HCT116 (cell line): ENCODE measurements around the gene BACE1. TPM values are rescaled to one million over a fixed set of nuclear protein-coding genes. Genes with fewer than 3 reads are reported as not detected.

ENCODE experiments used
- ATAC-seq: fragments of 200-7000 bp; cut with Tn5 transposase; 2 replicates; pipeline ENCODE4 v1.9.1; 2020; ENCODE audit warnings: mild to moderate bottlenecking, moderate library complexity
- BruUV-seq: library from RNA; stranded (reverse); fragments of 400-500 nt; replicated peaks from 2 replicates; lab custom pipeline; 2021; lab: Mats Ljungman, UMichigan
- CTCF ChIA-PET: fragments of 300-600 bp; sonication (Branson Sonifier 250); formaldehyde crosslinking; loops from one replicate; lab custom pipeline; 2021; ENCODE audit warnings: antibody characterized with exemption; lab: Charles Lee
- POLR2A ChIA-PET: fragments of 300-600, 350-600 bp; sonication (Branson Sonifier 250); formaldehyde crosslinking; loops from one replicate; lab custom pipeline; 2021; ENCODE audit warnings: antibody characterized with exemption; lab: Charles Lee
- RAD21 ChIA-PET, 2 experiments: fragments of 300-600 bp; sonication (Branson Sonifier 250); formaldehyde crosslinking; loops; one replicate each; lab custom pipeline; 2023; ENCODE audit warnings: low total read pairs in 2 of 2; ENCODE audit not compliant: uncharacterized antibody in 2 of 2, unreplicated experiment in 2 of 2, low non-redundant PET in 1 of 2; lab: Charles Lee
- DNase-seq: peaks from one replicate; pipeline ENCODE4 v3.0.0-alpha.2; 2010; ENCODE audit warnings: low read depth, low spot score
- H2AFZ ChIP-seq: fragments of 200-600 bp; shearing (Covaris generic), sonication (generic); 2 replicates; pipeline ENCODE4 v1.6.1; 2017; ENCODE audit warnings: low read depth, mixed run types, mixed read lengths, antibody characterized with exemption, low read length; ENCODE audit not compliant: poor library complexity, severe bottlenecking
- H3K27ac ChIP-seq: 2 replicates; pipeline ENCODE4 v1.5.1; 2012; ENCODE audit warnings: low read depth, low read length
- H3K27me3 ChIP-seq: fragments of 200-600 bp; sonication (generic); 2 replicates; pipeline ENCODE4 v1.6.1; 2016; ENCODE audit warnings: mixed run types, low read length, mixed read lengths; ENCODE audit not compliant: insufficient read depth
- H3K36me3 ChIP-seq, 2 experiments: fragments of 200-500 bp in 1 of 2; fragments of 200-600 bp in 1 of 2; sonication (Bioruptor generic) in 1 of 2; sonication (generic) in 1 of 2; 2 replicates each; pipeline versions ENCODE4 v1.5.1 to v1.6.1; 2014 to 2016; ENCODE audit warnings: low read length in 2 of 2, inconsistent platforms in 1 of 2, mixed read lengths in 1 of 2, mixed run types in 1 of 2; ENCODE audit not compliant: insufficient read depth in 2 of 2, control insufficient read depth in 1 of 2
- H3K4me1 ChIP-seq, 2 experiments: fragments of 200-600 bp in 1 of 2; sonication (generic) in 1 of 2; 2 replicates each; pipeline versions ENCODE4 v1.5.1 to v1.6.1; 2012 to 2017; ENCODE audit warnings: low read length in 2 of 2, inconsistent platforms in 1 of 2, mild to moderate bottlenecking in 1 of 2, mixed read lengths in 1 of 2, mixed run types in 1 of 2, moderate library complexity in 1 of 2; ENCODE audit not compliant: insufficient read depth in 2 of 2, control insufficient read depth in 1 of 2
- H3K4me2 ChIP-seq: fragments of 200-600 bp; sonication (generic); 2 replicates; pipeline ENCODE4 v1.6.1; 2017; ENCODE audit warnings: mixed run types, low read length, mixed read lengths
- H3K4me3 ChIP-seq, 2 experiments: fragments of 200-600 bp in 1 of 2; sonication (generic) in 1 of 2; replicated peaks in 1 of 2; 2 replicates each; pipeline ENCODE4 v1.5.1; 2011 to 2016; ENCODE audit warnings: low read length in 2 of 2, control low read depth in 1 of 2, low read depth in 1 of 2, mild to moderate bottlenecking in 1 of 2, mixed read lengths in 1 of 2, mixed run types in 1 of 2
- H3K79me2 ChIP-seq: fragments of 200-600 bp; sonication (generic); 2 replicates; pipeline ENCODE4 v1.6.1; 2017; ENCODE audit warnings: mild to moderate bottlenecking, mixed run types, low read length, moderate library complexity, mixed read lengths; ENCODE audit not compliant: insufficient read depth
- H3K9ac ChIP-seq: fragments of 200-600 bp; sonication (generic); 2 replicates; pipeline ENCODE4 v1.6.1; 2016; ENCODE audit warnings: low read length, mixed read lengths
- H3K9me2 ChIP-seq: fragments of 200-600 bp; sonication (generic), shearing (Covaris generic); 2 replicates; pipeline ENCODE4 v1.6.1; 2017; ENCODE audit warnings: mixed run types, mild to moderate bottlenecking, moderate library complexity; ENCODE audit not compliant: insufficient read depth
- H3K9me3 ChIP-seq, 2 experiments: fragments of 200-500 bp in 1 of 2; fragments of 200-600 bp in 1 of 2; sonication (Bioruptor generic) in 1 of 2; sonication (generic) in 1 of 2; 2 replicates each; pipeline ENCODE4 v1.6.1; 2014 to 2017; ENCODE audit warnings: low read length in 2 of 2, mixed read lengths in 2 of 2, inconsistent platforms in 1 of 2, low read depth in 1 of 2, mild to moderate bottlenecking in 1 of 2, mixed run types in 1 of 2, moderate library complexity in 1 of 2; ENCODE audit not compliant: control insufficient read depth in 1 of 2, insufficient read depth in 1 of 2
- H4K20me1 ChIP-seq: fragments of 200-600 bp; sonication (generic), shearing (Covaris generic); 2 replicates; pipeline ENCODE4 v1.6.1; 2017; ENCODE audit warnings: mixed run types, mild to moderate bottlenecking, moderate library complexity; ENCODE audit not compliant: insufficient read depth
- CEBPB ChIP-seq: IDR thresholded peaks from 2 replicates; pipeline ENCODE4 v1.6.1; 2012; ENCODE audit warnings: low read depth
- CTCF ChIP-seq, 3 experiments: fragments of 200-600 bp in 1 of 3; sonication (generic) in 1 of 3; IDR thresholded peaks in 2 of 3; conservative IDR thresholded peaks in 1 of 3; 2 replicates each; pipeline ENCODE4 v1.5.1; 2012 to 2017; ENCODE audit warnings: low read depth in 2 of 3, low read length in 2 of 3, antibody characterized with exemption in 1 of 3, borderline replicate concordance in 1 of 3, control low read depth in 1 of 3, mild to moderate bottlenecking in 1 of 3, mixed read lengths in 1 of 3, mixed run types in 1 of 3, moderate library complexity in 1 of 3; ENCODE audit not compliant: insufficient read depth in 1 of 3
- ELF1 ChIP-seq: IDR thresholded peaks from 2 replicates; pipeline ENCODE4 v1.6.1; 2012; ENCODE audit warnings: low read depth, borderline replicate concordance
- EZH2 ChIP-seq: fragments of 200-600 bp; sonication (generic); IDR thresholded peaks from 2 replicates; pipeline ENCODE4 v1.6.1; 2017; ENCODE audit warnings: antibody characterized with exemption, mixed run types
- EZH2phosphoT487 ChIP-seq: fragments of 200-600 bp; IDR thresholded peaks from 2 replicates; pipeline ENCODE4 v1.6.1; 2018; ENCODE audit warnings: antibody characterized with exemption, borderline replicate concordance
- POLR2A ChIP-seq: IDR thresholded peaks from 2 replicates; pipeline ENCODE4 v1.7.0; 2011; ENCODE audit warnings: borderline replicate concordance; ENCODE audit not compliant: insufficient read depth, insufficient read length; ENCODE audit errors: extremely low read depth
- RAD21 ChIP-seq: IDR thresholded peaks from 2 replicates; pipeline ENCODE4 v1.6.1; 2012; ENCODE audit warnings: low read depth, mild to moderate bottlenecking
- SP1 ChIP-seq: IDR thresholded peaks from 2 replicates; pipeline ENCODE4 v1.6.1; 2012; ENCODE audit warnings: low read depth
- TCF7L2 ChIP-seq: IDR thresholded peaks from 2 replicates; pipeline ENCODE4 v1.7.0; 2011; ENCODE audit warnings: borderline replicate concordance, inconsistent platforms; ENCODE audit not compliant: insufficient read depth, insufficient read length; ENCODE audit errors: extremely low read depth
- ZBTB33 ChIP-seq: IDR thresholded peaks from 2 replicates; pipeline ENCODE4 v1.6.1; 2011; ENCODE audit warnings: mild to moderate bottlenecking, low read length, moderate library complexity; ENCODE audit not compliant: insufficient replicate concordance; ENCODE audit errors: extremely low read depth
- ZFX ChIP-seq: fragments of 450-650 bp; IDR thresholded peaks from 2 replicates; pipeline ENCODE4 v1.6.1; 2017
- ZNF274 ChIP-seq: fragments of 200-500 bp; sonication (Bioruptor generic); IDR thresholded peaks from 2 replicates; pipeline ENCODE4 v1.6.1; 2014; ENCODE audit warnings: mild to moderate bottlenecking, low read depth, low read length, inconsistent platforms
- intact Hi-C: fragments of 100-400 bp; cut with micrococcal nuclease; formaldehyde crosslinking; loops from 2 replicates; pipeline ENCODE4 v1.10.0; 2022
- total RNA-seq: library from RNA; stranded (reverse); gene quantifications from one replicate; pipeline ENCODE4 v1.2.1, GENCODE V29; 2021; ENCODE audit not compliant: unreplicated experiment
- TF ChIP-seq, protein P1 (sequence below): IDR thresholded peaks from 2 replicates; pipeline ENCODE4 v1.6.1; 2012
- TF ChIP-seq, protein P2 (sequence below): IDR thresholded peaks from 2 replicates; pipeline ENCODE4 v1.6.1; 2012; ENCODE audit warnings: low read depth
- TF ChIP-seq, protein P3 (sequence below): IDR thresholded peaks from 2 replicates; pipeline ENCODE4 v1.6.1; 2012

The BACE1 gene
- total RNA-seq, 1 experiment from 2014 or later: 8.5 TPM

- TF ChIP-seq TCF7L2 (no peak), CTCF (IDR thresholded peaks at IDR 0.05 in 2 of 3, conservative IDR thresholded peaks at IDR 0.05 in 1 of 3; ENCODE audit: borderline replicate concordance in 1 of 3, insufficient read depth in 1 of 3, low read depth in 2 of 3, low read length in 2 of 3) (no peak), ZFX (no peak), ELF1 (no peak), SP1 (no peak)
- TF ChIP-seq, protein P1, sequence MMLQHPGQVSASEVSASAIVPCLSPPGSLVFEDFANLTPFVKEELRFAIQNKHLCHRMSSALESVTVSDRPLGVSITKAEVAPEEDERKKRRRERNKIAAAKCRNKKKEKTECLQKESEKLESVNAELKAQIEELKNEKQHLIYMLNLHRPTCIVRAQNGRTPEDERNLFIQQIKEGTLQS: no peak
Observed at GRCh38 chr11:117333917-117334316, 17.9 kb upstream of the BACE1 start (continued).

DNA sequence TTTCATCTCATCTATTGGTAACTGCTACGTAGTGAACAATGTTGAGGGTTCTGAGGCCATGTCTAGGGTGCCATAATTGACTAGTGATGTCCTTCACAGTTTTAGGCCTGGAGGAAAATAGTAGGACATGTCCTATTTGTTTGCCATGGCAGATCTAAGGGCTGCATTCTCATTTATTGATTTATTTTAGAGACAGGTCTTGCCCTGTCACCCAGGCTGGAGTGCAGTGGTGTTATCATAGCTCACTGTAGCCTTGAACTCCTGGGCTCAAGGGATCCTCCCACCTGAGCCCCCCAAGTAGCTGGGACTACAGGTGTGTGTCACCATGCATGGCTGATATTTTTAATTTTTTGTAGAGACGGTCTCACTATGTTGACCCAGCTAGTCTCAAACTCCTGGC is 16.8 kb upstream of the BACE1 start:
- ATAC-seq (no peak), DNase-seq (no peak)
- H3K79me2 ChIP-seq: no peaks in the 10 kb centered on the region; the same call in 1 of the 2 replicates
- no peaks in the 10 kb centered on the region for H3K27me3 ChIP-seq
- no peaks in the 10 kb centered on the region; a peak in 1 of 4 replicates for H3K36me3 ChIP-seq
- ChIA-PET CTCF (no interaction called here), RAD21 (no interaction called here), POLR2A (no interaction called here)
- BruUV-seq: no TSS peak
- H3K27ac ChIP-seq: no peak overlapping the region
- intact Hi-C loops: no loop called here
- no peaks in the 10 kb centered on the region for H4K20me1 ChIP-seq
- no peak overlapping the region for H3K4me2 ChIP-seq
- no peak overlapping the region for H3K4me3 ChIP-seq
- no peak for TF ChIP-seq ZFX
- no peak for TF ChIP-seq ZNF274
- TF ChIP-seq, protein P2, sequence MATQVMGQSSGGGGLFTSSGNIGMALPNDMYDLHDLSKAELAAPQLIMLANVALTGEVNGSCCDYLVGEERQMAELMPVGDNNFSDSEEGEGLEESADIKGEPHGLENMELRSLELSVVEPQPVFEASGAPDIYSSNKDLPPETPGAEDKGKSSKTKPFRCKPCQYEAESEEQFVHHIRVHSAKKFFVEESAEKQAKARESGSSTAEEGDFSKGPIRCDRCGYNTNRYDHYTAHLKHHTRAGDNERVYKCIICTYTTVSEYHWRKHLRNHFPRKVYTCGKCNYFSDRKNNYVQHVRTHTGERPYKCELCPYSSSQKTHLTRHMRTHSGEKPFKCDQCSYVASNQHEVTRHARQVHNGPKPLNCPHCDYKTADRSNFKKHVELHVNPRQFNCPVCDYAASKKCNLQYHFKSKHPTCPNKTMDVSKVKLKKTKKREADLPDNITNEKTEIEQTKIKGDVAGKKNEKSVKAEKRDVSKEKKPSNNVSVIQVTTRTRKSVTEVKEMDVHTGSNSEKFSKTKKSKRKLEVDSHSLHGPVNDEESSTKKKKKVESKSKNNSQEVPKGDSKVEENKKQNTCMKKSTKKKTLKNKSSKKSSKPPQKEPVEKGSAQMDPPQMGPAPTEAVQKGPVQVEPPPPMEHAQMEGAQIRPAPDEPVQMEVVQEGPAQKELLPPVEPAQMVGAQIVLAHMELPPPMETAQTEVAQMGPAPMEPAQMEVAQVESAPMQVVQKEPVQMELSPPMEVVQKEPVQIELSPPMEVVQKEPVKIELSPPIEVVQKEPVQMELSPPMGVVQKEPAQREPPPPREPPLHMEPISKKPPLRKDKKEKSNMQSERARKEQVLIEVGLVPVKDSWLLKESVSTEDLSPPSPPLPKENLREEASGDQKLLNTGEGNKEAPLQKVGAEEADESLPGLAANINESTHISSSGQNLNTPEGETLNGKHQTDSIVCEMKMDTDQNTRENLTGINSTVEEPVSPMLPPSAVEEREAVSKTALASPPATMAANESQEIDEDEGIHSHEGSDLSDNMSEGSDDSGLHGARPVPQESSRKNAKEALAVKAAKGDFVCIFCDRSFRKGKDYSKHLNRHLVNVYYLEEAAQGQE: no peak
- TF ChIP-seq SP1: no peak
- TF ChIP-seq EZH2phosphoT487: no peak
- no peak for TF ChIP-seq RAD21
- TF ChIP-seq CEBPB: no peak
- no peak for TF ChIP-seq EZH2
- TF ChIP-seq, protein P3, sequence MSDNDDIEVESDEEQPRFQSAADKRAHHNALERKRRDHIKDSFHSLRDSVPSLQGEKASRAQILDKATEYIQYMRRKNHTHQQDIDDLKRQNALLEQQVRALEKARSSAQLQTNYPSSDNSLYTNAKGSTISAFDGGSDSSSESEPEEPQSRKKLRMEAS: no peak
- TF ChIP-seq ELF1: no peak
- no peak for TF ChIP-seq ZBTB33
- TF ChIP-seq, protein P1: no peak
- no peak for TF ChIP-seq POLR2A
- no peak overlapping the region for H2AFZ ChIP-seq
- no peaks in the 10 kb centered on the region for H3K9me2 ChIP-seq
- H3K9ac ChIP-seq: no peak overlapping the region
- no peaks in the 10 kb centered on the region for H3K9me3 ChIP-seq
- H3K4me1 ChIP-seq: peaks cover 0 to 23% of the 10 kb centered on the region in 2 experiments; a peak in 2 of 4 replicates
